RCC 7860 (cell line): ENCODE measurements around the gene CCDC85A.

Source experiments
- DNase-seq: peaks from one replicate; pipeline ENCODE4 v3.0.0-alpha.2; 2015; ENCODE audit warnings: low spot score
- FAIRE-seq: peaks from 2 replicates; lab custom pipeline; 2012; peaks lifted over from hg19 to GRCh38; lab: Jason Lieb, UNC

Gene CCDC85A

GRCh38 chr2:56192664-56193305, 9.0 kb downstream of the CCDC85A start:
- FAIRE-seq (no peak), DNase-seq (no peak)

- DNase-seq (no peak), FAIRE-seq (no peak)
These were observed 11.8 kb downstream of the CCDC85A start for GRCh38 chr2:56195563-56195962.

GRCh38 chr2:56197816-56198215, 14.0 kb downstream of the CCDC85A start:
- FAIRE-seq (no peak), DNase-seq (no peak)

GRCh38 chr2:56198936-56199335, 15.1 kb downstream of the CCDC85A start:
- DNase-seq (no peak), FAIRE-seq (no peak)

- DNase-seq: no peak
- no peak for FAIRE-seq
These were observed 15.7 kb downstream of the CCDC85A start for GRCh38 chr2:56199492-56199891.

- FAIRE-seq: no peak
- DNase-seq: no peak
These were observed 18.8 kb downstream of the CCDC85A start for GRCh38 chr2:56202381-56203121.

GRCh38 chr2:56204556-56204955, 20.8 kb downstream of the CCDC85A start:
- DNase-seq (no peak), FAIRE-seq (no peak)

- no peak for DNase-seq
- FAIRE-seq: no peak
These were observed 22.5 kb downstream of the CCDC85A start for GRCh38 chr2:56206250-56206649.

- no peak for FAIRE-seq
- no peak for DNase-seq
These were observed 24.0 kb downstream of the CCDC85A start for GRCh38 chr2:56207760-56208159.

GRCh38 chr2:56208380-56208779, 24.6 kb downstream of the CCDC85A start:
- no peak for FAIRE-seq

GRCh38 chr2:56209701-56210100, 25.9 kb downstream of the CCDC85A start:
- FAIRE-seq (no peak), DNase-seq (no peak)

More at GRCh38 chr2:56208380-56208779, 24.6 kb downstream of the CCDC85A start:
- DNase-seq: no peak

GRCh38 chr2:56210291-56210690, 26.5 kb downstream of the CCDC85A start:
- DNase-seq (no peak), FAIRE-seq (no peak)

- FAIRE-seq (no peak), DNase-seq (no peak)
These were observed 27.3 kb downstream of the CCDC85A start for GRCh38 chr2:56211048-56211447.

GRCh38 chr2:56215911-56216310, 32.1 kb downstream of the CCDC85A start:
- DNase-seq: no peak
- no peak for FAIRE-seq

GRCh38 chr2:56217106-56217505, 33.3 kb downstream of the CCDC85A start:
- DNase-seq: no peak
- no peak for FAIRE-seq

GRCh38 chr2:56222481-56222880, 38.7 kb downstream of the CCDC85A start:
- no peak for DNase-seq
- no peak for FAIRE-seq

GRCh38 chr2:56224316-56224715, 40.5 kb downstream of the CCDC85A start:
- FAIRE-seq (no peak), DNase-seq (no peak)

GRCh38 chr2:56227811-56228210, 44.0 kb downstream of the CCDC85A start:
- DNase-seq (no peak), FAIRE-seq (no peak)

- DNase-seq (no peak), FAIRE-seq (no peak)
These were observed 45.7 kb downstream of the CCDC85A start for GRCh38 chr2:56229397-56230060.

GRCh38 chr2:56230156-56230555, 46.4 kb downstream of the CCDC85A start:
- FAIRE-seq: no peak
- DNase-seq: no peak

GRCh38 chr2:56231361-56231760, 47.6 kb downstream of the CCDC85A start:
- DNase-seq (no peak), FAIRE-seq (no peak)

- DNase-seq (no peak), FAIRE-seq (no peak)
These were observed 49.1 kb downstream of the CCDC85A start for GRCh38 chr2:56232912-56233311.
